ENCODE results near the gene NUCB2.

- TF ChIP-seq YY1 (IDR thresholded peaks at IDR 0.05; ENCODE audit: low read depth) (no peak), EGR1 (IDR thresholded peaks at IDR 0.05) (no peak), TEAD4 (IDR thresholded peaks at IDR 0.05) (no peak), MAX (IDR thresholded peaks at IDR 0.05) (no peak), CEBPB (IDR thresholded peaks at IDR 0.05) (no peak), CREB1 (IDR thresholded peaks at IDR 0.05; ENCODE audit: low read depth) (no peak)
Observed at GRCh38 chr11:17258670-17259069, 17.9 kb upstream of the NUCB2 start.
